Activated naive CD4-positive, alpha-beta T cell treated with anti-CD3 and anti-CD28 coated beads, Interleukin-2, amount 50 U/mL, for 16 hours (primary cell): Measurements from ENCODE around the gene RAPH1.
A peak's percentile ranks its signal among the peaks of the same experiment; 100 is the strongest.
"Not testable (repeated sequence)": the region's sequence is repeated elsewhere in the genome, so short reads cannot be mapped to it uniquely, and the experiment has no call there.

ENCODE experiments used
- DNase-seq: peaks from one replicate; pipeline ENCODE4 v3.0.0-alpha.2; 2020

Gene RAPH1

GRCh38 chr2:203547356-203547755 lies 12.3 kb upstream of the RAPH1 start:
- DNase-seq: no peak

- no peak for DNase-seq
Observed at GRCh38 chr2:203544402-203544801, 9.3 kb upstream of the RAPH1 start.

DNA sequence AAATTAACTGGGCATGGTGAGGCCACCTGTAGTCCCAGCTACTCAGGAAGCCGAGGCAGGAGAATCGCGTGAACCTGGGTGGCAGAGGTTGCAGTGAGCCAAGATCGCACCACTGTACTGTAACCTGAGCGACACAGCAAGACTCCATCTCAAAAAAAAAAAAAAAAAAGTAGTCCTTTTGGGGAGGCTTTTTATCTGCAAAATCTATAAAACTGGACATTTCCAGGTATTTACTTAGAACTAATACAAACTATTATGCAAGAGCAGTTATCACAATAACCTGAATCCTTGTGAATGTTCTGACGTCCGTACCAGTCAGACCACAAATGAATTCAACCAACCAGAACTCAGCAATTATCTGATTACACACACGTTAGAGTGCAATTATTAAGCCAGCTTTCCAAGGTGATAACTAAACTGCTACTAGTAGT lies 8.8 kb upstream of the RAPH1 start:
- DNase-seq: no peak

GRCh38 chr2:203540598-203540997 lies 5.5 kb upstream of the RAPH1 start:
- not testable (repeated sequence) for DNase-seq

DNA sequence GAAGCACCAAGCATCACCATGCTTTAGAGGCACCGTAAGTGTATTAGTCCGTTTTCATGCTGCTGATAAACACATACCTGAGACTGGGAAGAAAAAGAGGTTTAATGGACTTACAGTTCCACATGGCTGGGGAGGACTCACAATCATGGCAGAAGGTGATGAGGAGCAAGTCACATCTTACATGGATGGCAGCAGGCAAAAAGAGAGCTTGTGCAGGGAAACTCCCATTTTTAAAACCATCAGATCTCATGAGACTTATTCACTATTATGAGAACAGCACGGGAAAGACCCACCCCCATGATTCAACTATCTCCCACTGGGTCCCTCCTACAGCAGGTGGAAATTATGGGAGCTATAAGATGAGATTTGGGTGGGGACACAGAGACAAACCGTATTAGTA lies 3.1 kb upstream of the RAPH1 start:
- not testable (repeated sequence) for DNase-seq

DNA sequence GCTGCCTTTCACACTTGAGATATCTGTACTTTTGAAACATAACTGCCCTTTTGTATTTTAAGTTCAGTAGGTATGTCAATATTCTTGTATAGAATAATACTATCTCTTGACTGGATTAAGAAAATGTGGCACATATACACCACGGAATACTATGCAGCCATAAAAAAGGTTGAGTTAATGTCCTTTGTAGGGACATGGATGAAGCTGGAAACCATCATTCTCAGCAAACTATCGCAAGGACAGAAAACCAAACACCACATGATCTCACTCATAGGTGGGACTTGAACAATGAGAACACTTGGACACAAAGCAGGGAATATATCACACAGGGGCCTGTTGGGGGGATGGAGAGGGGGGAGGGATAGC lies 1.5 kb upstream of the RAPH1 start:
- not testable (repeated sequence) for DNase-seq

GRCh38 chr2:203535784-203536585 lies 884 bp upstream of the RAPH1 start:
- no peak for DNase-seq

DNA sequence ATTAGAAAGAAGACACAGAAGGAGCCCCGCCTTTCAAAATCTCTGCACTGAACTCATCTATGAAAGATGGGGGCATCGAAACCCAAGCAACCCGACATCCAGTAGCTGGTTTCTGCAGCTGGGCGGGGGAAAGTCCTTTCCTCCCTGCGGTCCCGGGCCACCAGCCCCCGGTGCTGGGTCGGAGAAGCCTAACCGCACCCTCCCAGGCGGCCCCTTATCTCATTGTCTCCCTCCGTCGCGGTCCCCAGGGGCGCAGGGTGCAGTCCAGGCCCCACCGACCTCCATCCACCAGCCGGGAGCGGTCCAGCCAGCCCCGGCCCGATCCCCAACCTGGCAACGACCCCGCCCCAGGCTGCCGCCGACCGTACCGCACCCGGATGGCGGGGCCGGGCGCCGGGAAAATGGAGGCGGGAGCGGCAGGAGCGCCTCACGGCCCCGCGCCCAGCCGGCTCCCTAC lies 452 bp downstream of the RAPH1 start:
- DNase-seq: peak; percentile 31

- no peak for DNase-seq
Observed at GRCh38 chr2:203533676-203534591, 1.2 kb downstream of the RAPH1 start.

DNA sequence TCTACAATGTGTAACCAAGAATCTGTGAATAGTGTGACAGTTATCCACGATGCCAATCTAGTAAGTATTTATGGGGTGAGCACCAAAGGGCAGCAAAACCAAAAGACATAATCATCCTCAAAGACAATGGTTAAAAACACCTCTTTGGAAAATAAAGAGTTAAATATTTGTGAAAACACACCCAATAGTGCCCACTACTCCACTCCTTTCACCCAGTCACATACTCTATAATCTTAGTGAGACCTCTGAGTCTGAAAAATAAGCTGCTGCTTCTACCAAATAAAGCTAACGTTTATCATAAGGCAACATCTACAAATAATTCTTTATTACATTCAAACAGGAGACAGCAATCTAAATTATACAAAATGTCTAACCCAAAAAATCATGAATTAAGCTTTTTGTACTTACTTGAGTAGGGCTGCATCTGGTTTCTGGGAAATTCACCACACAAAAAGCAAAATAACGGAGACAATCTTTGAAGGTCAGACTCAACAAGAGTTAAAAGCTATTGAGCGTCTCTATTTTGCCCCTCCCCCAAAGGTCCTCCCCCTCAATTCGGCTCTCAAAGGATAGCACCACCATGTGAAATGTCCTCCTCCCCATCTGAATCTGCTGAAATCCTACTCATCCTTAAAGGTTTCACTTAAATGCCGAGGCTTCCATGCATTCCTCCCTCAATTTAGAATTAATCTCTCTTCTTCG lies 2.0 kb downstream of the RAPH1 start:
- no peak for DNase-seq

GRCh38 chr2:203527719-203528118 lies 7.4 kb downstream of the RAPH1 start:
- no peak for DNase-seq

DNA sequence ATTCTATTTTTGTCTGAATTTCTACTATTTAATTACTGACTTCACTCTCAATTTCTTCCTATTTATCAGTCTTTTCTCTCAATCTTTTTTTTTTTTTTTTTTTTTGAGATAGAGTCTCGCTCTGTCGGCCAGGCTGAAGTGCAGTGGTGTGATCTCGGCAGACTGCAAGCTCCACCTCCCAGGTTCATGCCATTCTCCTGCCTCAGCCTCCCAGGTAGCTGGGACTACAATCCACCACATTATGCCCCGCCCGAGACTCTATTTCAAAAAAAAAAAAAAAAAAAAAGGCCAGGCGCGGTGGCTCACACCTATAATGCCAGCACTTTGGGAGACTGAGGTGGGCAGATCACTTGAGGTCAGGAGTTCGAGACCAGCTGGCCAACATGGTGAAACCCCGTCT lies 21.8 kb downstream of the RAPH1 start:
- not testable (repeated sequence) for DNase-seq

DNA sequence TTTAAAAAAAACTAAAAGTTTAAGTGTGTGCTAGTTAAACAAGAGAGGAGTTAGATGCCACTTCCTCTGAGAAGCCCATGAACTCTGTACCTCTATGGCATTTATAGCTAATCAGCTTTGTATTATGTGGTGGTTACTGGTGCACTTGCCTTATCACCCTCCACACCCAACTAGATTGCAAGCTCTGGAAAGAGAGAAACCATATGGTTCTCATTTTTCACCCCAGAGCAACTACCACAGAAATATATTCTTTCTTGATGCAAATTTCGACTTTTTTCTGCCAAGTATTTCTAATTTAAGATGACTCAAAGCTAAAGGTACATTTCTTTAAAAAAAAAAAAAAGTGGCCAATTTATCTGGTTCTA lies 24.2 kb downstream of the RAPH1 start:
- DNase-seq: no peak

GRCh38 chr2:203510256-203510940 lies 24.7 kb downstream of the RAPH1 start:
- no peak for DNase-seq

DNA sequence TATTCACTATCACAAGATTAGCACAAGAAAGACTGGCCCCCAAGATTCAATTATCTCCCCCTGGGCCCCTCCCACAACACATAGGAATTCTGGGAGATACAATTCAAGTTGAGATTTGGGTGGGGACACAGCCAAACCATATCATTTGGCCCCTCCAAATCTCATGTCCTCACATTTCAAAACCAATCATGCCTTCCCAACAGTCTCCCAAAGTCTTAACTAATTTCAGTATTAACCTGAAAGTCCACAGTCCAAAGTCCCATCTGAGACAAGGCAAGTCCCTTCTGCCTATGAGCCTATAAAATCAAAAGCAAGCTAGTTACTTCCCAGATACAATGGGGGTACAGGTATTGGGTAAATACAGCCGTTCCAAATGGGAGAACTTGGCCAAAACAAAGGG lies 31.6 kb downstream of the RAPH1 start:
- not testable (repeated sequence) for DNase-seq

DNA sequence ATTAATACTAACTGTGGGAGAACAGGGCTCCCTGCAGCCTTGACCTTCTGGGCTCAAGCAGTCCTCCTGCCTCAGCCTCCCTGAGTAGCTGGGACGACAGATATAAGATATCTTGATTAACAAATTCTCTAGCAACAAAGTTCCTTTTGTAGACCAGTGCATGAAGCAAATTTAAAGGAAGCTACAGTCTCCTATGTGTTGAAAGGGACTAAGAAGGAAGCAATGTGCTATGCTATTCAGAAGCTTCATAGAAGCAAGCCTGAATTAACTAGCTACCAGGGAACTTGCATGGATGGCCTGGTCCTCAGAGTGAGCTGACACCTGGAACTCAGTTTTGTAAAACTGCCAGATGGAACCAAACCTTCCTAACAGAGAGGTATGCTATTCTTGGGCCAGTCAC lies 33.2 kb downstream of the RAPH1 start:
- no peak for DNase-seq

GRCh38 chr2:203500951-203501350 lies 34.1 kb downstream of the RAPH1 start:
- DNase-seq: no peak

DNA sequence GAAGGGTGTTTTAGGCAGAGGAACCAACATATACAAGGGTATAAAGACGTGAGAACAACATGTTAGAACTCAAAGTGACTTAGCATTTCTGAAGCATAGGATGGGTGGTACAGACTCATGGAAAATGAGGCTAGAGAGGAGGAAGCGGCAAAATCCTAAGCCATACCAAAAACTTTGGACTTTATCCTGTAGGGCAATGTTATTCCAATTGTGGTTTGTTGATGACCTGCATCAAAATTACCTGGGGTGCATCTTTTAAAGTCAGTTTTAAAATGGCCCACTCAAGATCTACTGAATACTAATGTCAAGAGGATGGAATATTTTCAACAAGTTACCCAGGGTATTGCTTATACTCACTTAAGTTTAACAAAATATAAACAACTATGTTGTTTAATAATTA lies 34.8 kb downstream of the RAPH1 start:
- no peak for DNase-seq

- no peak for DNase-seq
Observed at GRCh38 chr2:203498161-203498560, 36.9 kb downstream of the RAPH1 start.

- no peak for DNase-seq
Observed at GRCh38 chr2:203492965-203493364, 42.1 kb downstream of the RAPH1 start.

GRCh38 chr2:203490391-203490790 lies 44.7 kb downstream of the RAPH1 start:
- DNase-seq: no peak

- no peak for DNase-seq
Observed at GRCh38 chr2:203489531-203489930, 45.6 kb downstream of the RAPH1 start.
